Breast epithelium (tissue), 3 donors: ENCODE data around the gene SIK3.

Experiments
- CTCF ChIP-seq, 3 donors: fragments of 450-650 bp; IDR thresholded peaks; one replicate each; pipeline ENCODE4 v1.5.1; 2016 to 2017; ENCODE audit warnings: antibody characterized with exemption in 3 of 3, mild to moderate bottlenecking in 3 of 3, moderate library complexity in 3 of 3
- POLR2A ChIP-seq: fragments of 450-650 bp; IDR thresholded peaks from one replicate; pipeline ENCODE4 v1.6.1; 2016; ENCODE audit warnings: antibody characterized with exemption, mild to moderate bottlenecking, moderate library complexity
- POLR2AphosphoS5 ChIP-seq, 3 donors: sonication (generic); formaldehyde crosslinking; IDR thresholded peaks; one replicate each; pipeline ENCODE4 v1.6.1; 2017; ENCODE audit warnings: antibody characterized with exemption in 3 of 3

GRCh38 chr11:116973270-116973669 lies 125.0 kb downstream of the SIK3 start:
- TF ChIP-seq CTCF (IDR thresholded peaks at IDR 0.05) = no peak
- TF ChIP-seq POLR2A = no peak
- no peak for TF ChIP-seq POLR2AphosphoS5 (IDR thresholded peaks at IDR 0.05)
